ENCODE data around the gene AP2B1.

DNA sequence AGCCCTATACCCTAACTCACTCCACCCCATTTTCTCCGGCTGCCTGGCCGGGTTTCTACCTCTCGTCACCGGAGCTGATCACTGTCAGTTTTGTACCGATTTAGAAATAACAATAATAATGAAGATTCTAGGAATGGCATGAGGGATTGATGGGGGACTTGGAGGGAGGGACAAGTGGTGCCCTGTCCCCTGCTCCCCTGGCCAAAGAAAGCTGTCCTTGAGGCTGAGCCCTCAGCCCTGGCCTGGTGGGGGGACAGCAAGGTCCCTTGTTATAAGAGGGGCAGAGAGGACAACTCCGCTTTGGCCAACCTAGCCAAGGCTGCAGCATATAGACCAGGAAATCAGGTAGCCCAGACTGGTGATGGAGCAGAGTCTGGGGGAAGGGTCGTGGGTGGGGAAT lies 155.4 kb downstream of the AP2B1 start:
- TF ChIP-seq, protein P1, sequence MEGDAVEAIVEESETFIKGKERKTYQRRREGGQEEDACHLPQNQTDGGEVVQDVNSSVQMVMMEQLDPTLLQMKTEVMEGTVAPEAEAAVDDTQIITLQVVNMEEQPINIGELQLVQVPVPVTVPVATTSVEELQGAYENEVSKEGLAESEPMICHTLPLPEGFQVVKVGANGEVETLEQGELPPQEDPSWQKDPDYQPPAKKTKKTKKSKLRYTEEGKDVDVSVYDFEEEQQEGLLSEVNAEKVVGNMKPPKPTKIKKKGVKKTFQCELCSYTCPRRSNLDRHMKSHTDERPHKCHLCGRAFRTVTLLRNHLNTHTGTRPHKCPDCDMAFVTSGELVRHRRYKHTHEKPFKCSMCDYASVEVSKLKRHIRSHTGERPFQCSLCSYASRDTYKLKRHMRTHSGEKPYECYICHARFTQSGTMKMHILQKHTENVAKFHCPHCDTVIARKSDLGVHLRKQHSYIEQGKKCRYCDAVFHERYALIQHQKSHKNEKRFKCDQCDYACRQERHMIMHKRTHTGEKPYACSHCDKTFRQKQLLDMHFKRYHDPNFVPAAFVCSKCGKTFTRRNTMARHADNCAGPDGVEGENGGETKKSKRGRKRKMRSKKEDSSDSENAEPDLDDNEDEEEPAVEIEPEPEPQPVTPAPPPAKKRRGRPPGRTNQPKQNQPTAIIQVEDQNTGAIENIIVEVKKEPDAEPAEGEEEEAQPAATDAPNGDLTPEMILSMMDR (IDR thresholded peaks at IDR 0.05): no peak
- no peak for TF ChIP-seq POLR2A (IDR thresholded peaks at IDR 0.05)
- no peak for TF ChIP-seq EP300 (IDR thresholded peaks at IDR 0.05)
